GM12878 (cell line): ENCODE data around the gene C3AR1. TPM values are rescaled to one million over a fixed set of nuclear protein-coding genes. Genes with fewer than 3 reads are reported as not detected.

Experiments
- ATAC-seq: fragments of 200-7000 bp; cut with Tn5 transposase; 3 replicates; pipeline ENCODE4 v1.9.1; 2020; ENCODE audit warnings: mild to moderate bottlenecking, moderate library complexity
- BruUV-seq: library from RNA; stranded (reverse); fragments of 400-500 nt; replicated peaks from 2 replicates; lab custom pipeline; 2021; lab: Mats Ljungman, UMichigan
- CTCF ChIA-PET: fragments of 300-600 bp; sonication (Branson Sonifier 250); formaldehyde crosslinking; extraction: SDS; loops from one replicate; lab custom pipeline; 2021; ENCODE audit warnings: inconsistent platforms; lab: Yijun Ruan, JAX
- POLR2A ChIA-PET: fragments of 350-600 bp; formaldehyde crosslinking; extraction: SDS; loops from one replicate; lab custom pipeline; 2021; ENCODE audit warnings: inconsistent platforms; lab: Charles Lee
- RAD21 ChIA-PET: fragments of 300-600 bp; sonication (Branson Sonifier 250); formaldehyde crosslinking; loops from one replicate; lab custom pipeline; 2023; ENCODE audit warnings: antibody characterized with exemption; ENCODE audit not compliant: unreplicated experiment; lab: Charles Lee
- SMC1A ChIA-PET: fragments of 300-600 bp; sonication (Branson Sonifier 250); formaldehyde crosslinking; loops from one replicate; lab custom pipeline; 2023; ENCODE audit not compliant: unreplicated experiment, uncharacterized antibody; lab: Charles Lee
- DNase-seq: peaks from one replicate; pipeline ENCODE4 v3.0.0-alpha.2; 2011; ENCODE audit warnings: low read depth, low spot score
- FAIRE-seq: peaks from 3 replicates; lab custom pipeline; 2011; peaks lifted over from hg19 to GRCh38; lab: Jason Lieb, UNC
- H2AFZ ChIP-seq: 2 replicates; pipeline ENCODE4 v1.6.0; 2011; ENCODE audit warnings: low read depth, low read length, control low read depth; ENCODE audit not compliant: control insufficient read depth
- H3K27ac ChIP-seq: 2 replicates; pipeline ENCODE4 v1.5.1; 2011; ENCODE audit warnings: control low read depth; ENCODE audit not compliant: control insufficient read depth, insufficient read depth
- H3K27me3 ChIP-seq, 2 experiments: replicated peaks in 1 of 2; 2 replicates each; pipeline versions ENCODE4 v1.6.0 to v1.6.1; 2011; ENCODE audit warnings: low read length in 1 of 2; ENCODE audit not compliant: control insufficient read depth in 2 of 2, insufficient read depth in 2 of 2
- H3K36me3 ChIP-seq, 2 experiments: 2 replicates each; pipeline ENCODE4 v1.5.1; 2011; ENCODE audit warnings: low read length in 1 of 2; ENCODE audit not compliant: control insufficient read depth in 2 of 2, insufficient read depth in 2 of 2
- H3K4me1 ChIP-seq: 2 replicates; pipeline ENCODE4 v1.6.1; 2011; ENCODE audit warnings: mild to moderate bottlenecking, low read length, moderate library complexity, mixed read lengths; ENCODE audit not compliant: control insufficient read depth, insufficient read depth
- H3K4me2 ChIP-seq: 2 replicates; pipeline ENCODE4 v1.6.0; 2011; ENCODE audit warnings: control low read depth; ENCODE audit not compliant: control insufficient read depth, insufficient read depth
- H3K4me3 ChIP-seq: fragments of 200-600 bp; sonication (generic); 2 replicates; pipeline ENCODE4 v1.5.1; 2016
- H3K79me2 ChIP-seq: 2 replicates; pipeline ENCODE4 v1.6.0; 2011; ENCODE audit warnings: low read length; ENCODE audit not compliant: control insufficient read depth, insufficient read depth
- H3K9ac ChIP-seq: 2 replicates; pipeline ENCODE4 v1.8.0; 2011; ENCODE audit warnings: low read length, control low read depth, mixed read lengths; ENCODE audit not compliant: control insufficient read depth, insufficient read depth
- H3K9me3 ChIP-seq: replicated peaks from 3 replicates; pipeline ENCODE4 v1.5.1; 2011; ENCODE audit warnings: mild to moderate bottlenecking, low read length; ENCODE audit not compliant: control insufficient read depth, insufficient read depth
- H4K20me1 ChIP-seq: 2 replicates; pipeline ENCODE4 v1.6.0; 2011; ENCODE audit not compliant: control insufficient read depth, insufficient read depth
- IKZF1 ChIP-seq: fragments of 450-650 bp; conservative IDR thresholded peaks from 2 replicates; pipeline ENCODE4 v1.6.1; 2017; ENCODE audit warnings: antibody characterized with exemption, mild to moderate bottlenecking
- KDM1A ChIP-seq: fragments of 200-600 bp; sonication (generic); IDR thresholded peaks from 2 replicates; pipeline ENCODE4 v1.6.1; 2016; ENCODE audit warnings: borderline replicate concordance
- POLR2A ChIP-seq: IDR thresholded peaks from 2 replicates; pipeline ENCODE4 v1.6.1; 2011; ENCODE audit warnings: low read depth, mild to moderate bottlenecking, low read length
- RBBP5 ChIP-seq: fragments of 200-600 bp; sonication (generic); conservative IDR thresholded peaks from 2 replicates; pipeline ENCODE4 v1.6.1; 2016
- SREBF1 ChIP-seq: IDR thresholded peaks from 2 replicates; pipeline ENCODE4 v1.6.1; 2012; ENCODE audit warnings: mild to moderate bottlenecking, low read length
- TCF12 ChIP-seq: IDR thresholded peaks from 2 replicates; pipeline ENCODE4 v1.6.1; 2011; ENCODE audit warnings: low read depth, mild to moderate bottlenecking, low read length
- WGBS: methylation state at CpG from one replicate; pipeline ENCODE4 v1.1.6; 2016; ENCODE audit warnings: low lambda C conversion rate; ENCODE audit not compliant: insufficient replicate concordance, insufficient coverage; ENCODE audit errors: missing lambda C conversion rate; 5-methylcytosine and 5-hydroxymethylcytosine counted together
- in situ Hi-C: fragments of 300-500 bp; cut with MboI; formaldehyde crosslinking; loops from 9 replicates; pipeline ENCODE4 v1.14.3; 2018; ENCODE audit warnings: mixed read lengths
- intact Hi-C: fragments of 100-400 bp; cut with micrococcal nuclease; formaldehyde crosslinking; loops from one replicate; pipeline ENCODE4 v1.14.2; 2022; ENCODE audit not compliant: unreplicated experiment
- polyA plus RNA-seq, 11 experiments: library from polyadenylated mRNA; depleted of rRNA in 4 of 11; unstranded in 6 of 11; stranded (reverse) in 5 of 11; fragments of >200 nt; fragmentation: Nextera tagmentation in 4 of 11; fragmentation: Illumina TruSeq in 1 of 11; extraction: Ambion mirVana in 4 of 11; extraction: Trizol in 1 of 11; gene quantifications; 1 replicate in 1 of 11; 2 replicates in 10 of 11; pipeline versions ENCODE4 v1.2.1 to v1.2.3, GENCODE V29; 2011 to 2016; ENCODE audit warnings: inconsistent platforms in 2 of 11, missing spikeins in 2 of 11, low read depth in 1 of 11
- total RNA-seq, 4 experiments: library from RNA; depleted of rRNA in 3 of 4; stranded (reverse); fragments of >200 nt in 3 of 4; fragmentation: Illumina TruSeq in 1 of 4; extraction: Trizol in 1 of 4; gene quantifications; 2 replicates each; pipeline versions ENCODE4 v1.2.1 to v1.2.3, GENCODE V29; 2013 to 2021
- TF ChIP-seq, protein P1 (sequence below): fragments of 450-650 bp; IDR thresholded peaks from 2 replicates; pipeline ENCODE4 v1.6.1; 2016; ENCODE audit warnings: mild to moderate bottlenecking
- TF ChIP-seq, protein P2 (sequence below): fragments of 450-650 bp; IDR thresholded peaks from 2 replicates; pipeline ENCODE4 v1.6.1; 2018; ENCODE audit warnings: borderline replicate concordance, mild to moderate bottlenecking; ENCODE audit not compliant: partially characterized antibody
- TF ChIP-seq, protein P3 (sequence below): IDR thresholded peaks from 2 replicates; pipeline ENCODE4 v1.6.1; 2012; ENCODE audit warnings: low read depth, low read length, improper control_type of control experiment
- TF ChIP-seq, protein P4 (sequence below): IDR thresholded peaks from 2 replicates; pipeline ENCODE4 v1.6.1; 2011; ENCODE audit warnings: mild to moderate bottlenecking, low read depth, low read length, moderate library complexity; ENCODE audit not compliant: insufficient replicate concordance
- TF ChIP-seq, protein P5 (sequence below): IDR thresholded peaks from 2 replicates; pipeline ENCODE4 v1.6.1; 2012; ENCODE audit warnings: mild to moderate bottlenecking, low read depth, low read length
- TF ChIP-seq, protein P6 (sequence below), 3 experiments: IDR thresholded peaks in 2 of 3; conservative IDR thresholded peaks in 1 of 3; 2 replicates each; pipeline ENCODE4 v1.5.1; 2011; ENCODE audit warnings: low read depth in 3 of 3, low read length in 3 of 3, mild to moderate bottlenecking in 3 of 3, control low read depth in 2 of 3, moderate library complexity in 2 of 3, inconsistent platforms in 1 of 3, mixed read lengths in 1 of 3; ENCODE audit not compliant: control insufficient read depth in 2 of 3, insufficient read depth in 1 of 3; ENCODE audit errors: extremely low read depth in 1 of 3

C3AR1 gene
- total and polyA plus RNA-seq, 10 of the 15 experiments (the other 5 are each of a cell fraction or from before 2014, with no cell fraction given): 0.08 to 0.42 (median 0.10) TPM; not detected in 5

DNA sequence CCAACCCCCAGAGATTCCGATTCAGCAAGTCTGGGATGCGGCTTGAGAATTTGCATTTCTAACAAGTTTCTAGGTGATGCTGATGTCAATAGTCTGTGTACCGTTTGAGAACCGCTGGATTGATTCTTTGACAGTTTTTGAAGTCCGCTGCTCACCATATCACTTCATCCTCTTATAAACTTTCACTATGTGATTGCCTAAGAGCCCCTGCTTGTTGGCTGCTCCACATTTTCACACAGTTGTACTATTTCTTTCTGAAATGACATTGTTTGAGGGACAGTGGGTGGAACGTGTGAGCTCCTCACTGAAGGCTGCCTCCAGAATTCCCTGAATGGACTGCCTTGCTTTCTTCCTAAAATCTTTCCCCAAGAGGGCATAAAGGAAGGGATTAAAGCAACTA is 7.7 kb downstream of the C3AR1 start (continued):
- TF ChIP-seq, protein P1, sequence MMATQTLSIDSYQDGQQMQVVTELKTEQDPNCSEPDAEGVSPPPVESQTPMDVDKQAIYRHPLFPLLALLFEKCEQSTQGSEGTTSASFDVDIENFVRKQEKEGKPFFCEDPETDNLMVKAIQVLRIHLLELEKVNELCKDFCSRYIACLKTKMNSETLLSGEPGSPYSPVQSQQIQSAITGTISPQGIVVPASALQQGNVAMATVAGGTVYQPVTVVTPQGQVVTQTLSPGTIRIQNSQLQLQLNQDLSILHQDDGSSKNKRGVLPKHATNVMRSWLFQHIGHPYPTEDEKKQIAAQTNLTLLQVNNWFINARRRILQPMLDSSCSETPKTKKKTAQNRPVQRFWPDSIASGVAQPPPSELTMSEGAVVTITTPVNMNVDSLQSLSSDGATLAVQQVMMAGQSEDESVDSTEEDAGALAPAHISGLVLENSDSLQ: no peak
- TF ChIP-seq, protein P2, sequence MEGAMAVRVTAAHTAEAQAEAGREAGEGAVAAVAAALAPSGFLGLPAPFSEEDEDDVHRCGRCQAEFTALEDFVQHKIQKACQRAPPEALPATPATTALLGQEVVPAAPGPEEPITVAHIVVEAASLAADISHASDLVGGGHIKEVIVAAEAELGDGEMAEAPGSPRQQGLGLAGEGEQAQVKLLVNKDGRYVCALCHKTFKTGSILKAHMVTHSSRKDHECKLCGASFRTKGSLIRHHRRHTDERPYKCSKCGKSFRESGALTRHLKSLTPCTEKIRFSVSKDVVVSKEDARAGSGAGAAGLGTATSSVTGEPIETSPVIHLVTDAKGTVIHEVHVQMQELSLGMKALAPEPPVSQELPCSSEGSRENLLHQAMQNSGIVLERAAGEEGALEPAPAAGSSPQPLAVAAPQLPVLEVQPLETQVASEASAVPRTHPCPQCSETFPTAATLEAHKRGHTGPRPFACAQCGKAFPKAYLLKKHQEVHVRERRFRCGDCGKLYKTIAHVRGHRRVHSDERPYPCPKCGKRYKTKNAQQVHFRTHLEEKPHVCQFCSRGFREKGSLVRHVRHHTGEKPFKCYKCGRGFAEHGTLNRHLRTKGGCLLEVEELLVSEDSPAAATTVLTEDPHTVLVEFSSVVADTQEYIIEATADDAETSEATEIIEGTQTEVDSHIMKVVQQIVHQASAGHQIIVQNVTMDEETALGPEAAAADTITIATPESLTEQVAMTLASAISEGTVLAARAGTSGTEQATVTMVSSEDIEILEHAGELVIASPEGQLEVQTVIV: no peak
- TF ChIP-seq IKZF1 (no peak), SREBF1 (no peak), KDM1A (no peak)
- TF ChIP-seq, protein P3, sequence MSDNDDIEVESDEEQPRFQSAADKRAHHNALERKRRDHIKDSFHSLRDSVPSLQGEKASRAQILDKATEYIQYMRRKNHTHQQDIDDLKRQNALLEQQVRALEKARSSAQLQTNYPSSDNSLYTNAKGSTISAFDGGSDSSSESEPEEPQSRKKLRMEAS: no peak
- TF ChIP-seq, all 136 proteins: peak for 0

DNA sequence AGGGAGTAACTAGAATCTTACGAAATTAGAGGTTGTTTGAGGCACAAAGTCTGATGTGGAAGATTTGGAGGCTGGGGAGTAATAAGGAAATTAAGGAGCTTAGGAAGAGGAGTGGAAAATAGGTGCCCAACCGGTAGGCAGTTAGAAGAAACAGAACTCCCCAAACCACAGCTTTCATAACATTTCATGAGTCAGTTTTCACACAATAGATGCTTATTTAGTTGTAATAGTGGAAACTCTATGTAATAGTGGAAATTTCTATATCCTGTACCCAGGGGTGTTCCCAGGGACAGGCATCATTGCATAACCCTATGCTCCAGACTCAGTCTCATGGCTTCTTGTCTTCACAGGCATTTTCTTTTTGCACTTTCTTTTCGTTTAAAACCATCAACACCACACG is 8.3 kb downstream of the C3AR1 start:
- Histone ChIP-seq H3K9me3 (no peaks in the 10 kb centered on the region), H3K4me1 (no peaks in the 10 kb centered on the region), H3K4me2 (no peak overlapping the region), H3K4me3 (no peak overlapping the region), H2AFZ (no peak overlapping the region), H3K36me3 (peaks cover 0 to 3% of the 10 kb centered on the region in 2 experiments; a peak in 1 of 4 replicates), H3K9ac (no peak overlapping the region), H4K20me1 (no peaks in the 10 kb centered on the region), H3K27ac (no peak overlapping the region), H3K79me2 (no peaks in the 10 kb centered on the region), H3K27me3 (no peaks in the 10 kb centered on the region)
- ATAC-seq (no peak), FAIRE-seq (no peak), DNase-seq (no peak)
- POLR2A ChIA-PET: interaction anchor here (0.6 kb wide), 1 partner anchor 169 kb away, joined by 5 read pairs; no protein-coding TSS in a partner anchor
- RAD21 ChIA-PET: no interaction called here
- CTCF ChIA-PET: interaction anchor here (1.1 to 2.9 kb wide), 2 partner anchors 12 to 20 kb away, joined by 4 to 12 read pairs; no protein-coding TSS in a partner anchor
- SMC1A ChIA-PET: interaction anchor here (3.3 kb wide), 1 partner anchor 20 kb away, joined by 10 read pairs; no protein-coding TSS in a partner anchor
- WGBS: 43% methylated on average over 4 of the region's 4 CpGs
- no TSS peak for BruUV-seq
- intact Hi-C loops: no loop called here
- in situ Hi-C loops: no loop called here
- TF ChIP-seq RBBP5: no peak
- TF ChIP-seq, protein P4, sequence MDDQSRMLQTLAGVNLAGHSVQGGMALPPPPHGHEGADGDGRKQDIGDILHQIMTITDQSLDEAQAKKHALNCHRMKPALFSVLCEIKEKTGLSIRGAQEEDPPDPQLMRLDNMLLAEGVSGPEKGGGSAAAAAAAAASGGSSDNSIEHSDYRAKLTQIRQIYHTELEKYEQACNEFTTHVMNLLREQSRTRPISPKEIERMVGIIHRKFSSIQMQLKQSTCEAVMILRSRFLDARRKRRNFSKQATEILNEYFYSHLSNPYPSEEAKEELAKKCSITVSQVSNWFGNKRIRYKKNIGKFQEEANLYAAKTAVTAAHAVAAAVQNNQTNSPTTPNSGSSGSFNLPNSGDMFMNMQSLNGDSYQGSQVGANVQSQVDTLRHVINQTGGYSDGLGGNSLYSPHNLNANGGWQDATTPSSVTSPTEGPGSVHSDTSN: no peak
- TF ChIP-seq TCF12: no peak
- TF ChIP-seq, protein P5, sequence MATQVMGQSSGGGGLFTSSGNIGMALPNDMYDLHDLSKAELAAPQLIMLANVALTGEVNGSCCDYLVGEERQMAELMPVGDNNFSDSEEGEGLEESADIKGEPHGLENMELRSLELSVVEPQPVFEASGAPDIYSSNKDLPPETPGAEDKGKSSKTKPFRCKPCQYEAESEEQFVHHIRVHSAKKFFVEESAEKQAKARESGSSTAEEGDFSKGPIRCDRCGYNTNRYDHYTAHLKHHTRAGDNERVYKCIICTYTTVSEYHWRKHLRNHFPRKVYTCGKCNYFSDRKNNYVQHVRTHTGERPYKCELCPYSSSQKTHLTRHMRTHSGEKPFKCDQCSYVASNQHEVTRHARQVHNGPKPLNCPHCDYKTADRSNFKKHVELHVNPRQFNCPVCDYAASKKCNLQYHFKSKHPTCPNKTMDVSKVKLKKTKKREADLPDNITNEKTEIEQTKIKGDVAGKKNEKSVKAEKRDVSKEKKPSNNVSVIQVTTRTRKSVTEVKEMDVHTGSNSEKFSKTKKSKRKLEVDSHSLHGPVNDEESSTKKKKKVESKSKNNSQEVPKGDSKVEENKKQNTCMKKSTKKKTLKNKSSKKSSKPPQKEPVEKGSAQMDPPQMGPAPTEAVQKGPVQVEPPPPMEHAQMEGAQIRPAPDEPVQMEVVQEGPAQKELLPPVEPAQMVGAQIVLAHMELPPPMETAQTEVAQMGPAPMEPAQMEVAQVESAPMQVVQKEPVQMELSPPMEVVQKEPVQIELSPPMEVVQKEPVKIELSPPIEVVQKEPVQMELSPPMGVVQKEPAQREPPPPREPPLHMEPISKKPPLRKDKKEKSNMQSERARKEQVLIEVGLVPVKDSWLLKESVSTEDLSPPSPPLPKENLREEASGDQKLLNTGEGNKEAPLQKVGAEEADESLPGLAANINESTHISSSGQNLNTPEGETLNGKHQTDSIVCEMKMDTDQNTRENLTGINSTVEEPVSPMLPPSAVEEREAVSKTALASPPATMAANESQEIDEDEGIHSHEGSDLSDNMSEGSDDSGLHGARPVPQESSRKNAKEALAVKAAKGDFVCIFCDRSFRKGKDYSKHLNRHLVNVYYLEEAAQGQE: no peak
- TF ChIP-seq POLR2A: no peak
- TF ChIP-seq, protein P6, sequence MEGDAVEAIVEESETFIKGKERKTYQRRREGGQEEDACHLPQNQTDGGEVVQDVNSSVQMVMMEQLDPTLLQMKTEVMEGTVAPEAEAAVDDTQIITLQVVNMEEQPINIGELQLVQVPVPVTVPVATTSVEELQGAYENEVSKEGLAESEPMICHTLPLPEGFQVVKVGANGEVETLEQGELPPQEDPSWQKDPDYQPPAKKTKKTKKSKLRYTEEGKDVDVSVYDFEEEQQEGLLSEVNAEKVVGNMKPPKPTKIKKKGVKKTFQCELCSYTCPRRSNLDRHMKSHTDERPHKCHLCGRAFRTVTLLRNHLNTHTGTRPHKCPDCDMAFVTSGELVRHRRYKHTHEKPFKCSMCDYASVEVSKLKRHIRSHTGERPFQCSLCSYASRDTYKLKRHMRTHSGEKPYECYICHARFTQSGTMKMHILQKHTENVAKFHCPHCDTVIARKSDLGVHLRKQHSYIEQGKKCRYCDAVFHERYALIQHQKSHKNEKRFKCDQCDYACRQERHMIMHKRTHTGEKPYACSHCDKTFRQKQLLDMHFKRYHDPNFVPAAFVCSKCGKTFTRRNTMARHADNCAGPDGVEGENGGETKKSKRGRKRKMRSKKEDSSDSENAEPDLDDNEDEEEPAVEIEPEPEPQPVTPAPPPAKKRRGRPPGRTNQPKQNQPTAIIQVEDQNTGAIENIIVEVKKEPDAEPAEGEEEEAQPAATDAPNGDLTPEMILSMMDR (IDR thresholded peaks at IDR 0.05 in 2 of 3, conservative IDR thresholded peaks at IDR 0.05 in 1 of 3; ENCODE audit: control insufficient read depth in 2 of 3, extremely low read depth in 1 of 3, insufficient read depth in 1 of 3, low read depth in 3 of 3, low read length in 3 of 3): no peak
